Adrenal gland (tissue), 12 donors: ENCODE measurements around the gene NSUN6. TPM values are rescaled to one million over a fixed set of nuclear protein-coding genes. Genes with fewer than 3 reads are reported as not detected.

ENCODE experiments used
- DNase-seq, 7 donors: peaks; one replicate each; pipeline ENCODE4 v3.0.0-alpha.2; 2019 to 2020
- H3K27ac ChIP-seq, 5 donors: fragments of 200-600 bp; sonication (generic) in 4 of 5; 1 replicate in 3 of 5; 2 replicates in 2 of 5; pipeline versions ENCODE4 v1.5.1 to v1.8.0; 2016 to 2020; ENCODE audit warnings: mild to moderate bottlenecking in 1 of 5
- H3K27me3 ChIP-seq: fragments of 200-600 bp; 2 replicates; pipeline ENCODE4 v1.8.0; 2021
- H3K36me3 ChIP-seq, 2 donors: fragments of 200-600 bp; replicated peaks in 1 of 2; 1 replicate in 1 of 2; 2 replicates in 1 of 2; pipeline versions ENCODE4 v1.5.1 to v1.8.0; 2018 to 2022
- H3K4me1 ChIP-seq, 2 donors: fragments of 200-600 bp; replicated peaks in 1 of 2; 1 replicate in 1 of 2; 2 replicates in 1 of 2; pipeline versions ENCODE4 v1.5.1 to v1.8.0; 2018 to 2021
- H3K4me3 ChIP-seq, 4 donors: fragments of 200-600 bp; sonication (generic) in 3 of 4; one replicate each; pipeline ENCODE4 v1.5.1; 2016 to 2018
- H3K9me3 ChIP-seq, 3 donors: fragments of 200-600 bp; sonication (generic) in 1 of 3; replicated peaks in 1 of 3; 1 replicate in 2 of 3; 2 replicates in 1 of 3; pipeline versions ENCODE4 v1.5.1 to v1.8.0; 2016 to 2021
- CTCF ChIP-seq, 6 experiments: fragments of 450-650 bp in 4 of 6; fragments of 200-600 bp in 2 of 6; sonication (generic) in 1 of 6; IDR thresholded peaks; 1 replicate in 5 of 6; 2 replicates in 1 of 6; pipeline versions ENCODE4 v1.5.1 to v1.8.0; 2016 to 2021; ENCODE audit warnings: antibody characterized with exemption in 6 of 6, mild to moderate bottlenecking in 2 of 6, moderate library complexity in 1 of 6
- POLR2A ChIP-seq, 2 donors: fragments of 450-650 bp; IDR thresholded peaks; one replicate each; pipeline ENCODE4 v1.6.1; 2017; ENCODE audit warnings: antibody characterized with exemption in 2 of 2, mild to moderate bottlenecking in 2 of 2, moderate library complexity in 1 of 2
- WGBS, 4 donors: extraction: QIAGEN DNeasy Blood & Tissue Kit in 2 of 4; methylation state at CpG; one replicate each; pipeline versions ENCODE4 v1.1.5 to v1.1.7; 2013 to 2017; 5-methylcytosine and 5-hydroxymethylcytosine counted together
- intact Hi-C, 2 donors: fragments of 100-400 bp; cut with DNase I; formaldehyde crosslinking; loops; one replicate each; pipeline versions ENCODE4 v1.14.1 to v1.15.0; 2022 to 2023
- polyA plus RNA-seq, 3 donors: library from polyadenylated mRNA; stranded (reverse); fragments of 200-250 nt in 2 of 3; fragments of 350-450 nt in 1 of 3; fragmentation: Illumina TruSeq in 1 of 3; extraction: RNeasy Lipid Tissue Mini Kit (QIAGEN cat#74804) in 1 of 3; gene quantifications; one replicate each; pipeline ENCODE4 v1.2.3, GENCODE V29; 2013 to 2014
- total RNA-seq, 9 donors: library from RNA; depleted of rRNA in 4 of 9; stranded (reverse); fragments of >200 nt in 4 of 9; fragments of 120-200 nt in 1 of 9; fragmentation: NEBNext Ultra II Directional in 1 of 9; extraction: Animal tissue kit (Norgen Biotek cat#: 25700) in 1 of 9; gene quantifications; one replicate each; pipeline versions ENCODE4 v1.1.0 to v1.2.4, GENCODE V29; 2013 to 2023
- donor health status: healthy with polysubstance abuse.
- donor health status: Bipolar disorder and iron deficiency.
- donor health status: DM: yes; HTN: yes; CAD: no.
- donor health status: DM: no; HTN: no; CAD: no.
- donor health status: DM: no; HTN: no; CAD: no.
- donor health status: DM: yes; HTN: yes; CAD: no.

The NSUN6 gene
- total and polyA plus RNA-seq, 12 donors, result 5.1 to 33.3 (median 17.4) TPM

- H3K36me3 ChIP-seq, result no peaks in the 10 kb centered on the region
- no peak for DNase-seq
- WGBS, 4 donors, result 76 to 88% (median 84%) methylated on average over 3 of the region's 3 CpGs
- no peak for TF ChIP-seq POLR2A (IDR thresholded peaks at IDR 0.05)
- no peak for TF ChIP-seq CTCF (IDR thresholded peaks at IDR 0.05)
- no peak overlapping the region for H3K27ac ChIP-seq
- H3K4me1 ChIP-seq, result peaks cover 16 to 18% of the 10 kb centered on the region in 2 donors
- intact Hi-C loops, result no loop called here
- no peaks in the 10 kb centered on the region for H3K27me3 ChIP-seq
- H3K9me3 ChIP-seq, result no peaks in the 10 kb centered on the region
- no peak overlapping the region for H3K4me3 ChIP-seq
Measured at GRCh38 chr10:18656724-18657123, 5.3 kb upstream of the NSUN6 start.

GRCh38 chr10:18653112-18653511 lies 1.7 kb upstream of the NSUN6 start:
- TF ChIP-seq CTCF (IDR thresholded peaks at IDR 0.05), result no peak
- TF ChIP-seq POLR2A (IDR thresholded peaks at IDR 0.05), result no peak

GRCh38 chr10:18650404-18650997 lies 886 bp downstream of the NSUN6 start:
- Histone ChIP-seq H3K27me3 (no peaks in the 10 kb centered on the region), H3K4me3 (peak overlapping the region; percentile 34 to 88 (median 66)), H3K27ac (peak overlapping the region in 1 of 5 donors; percentile 93), H3K4me1 (peaks cover 17 to 18% of the 10 kb centered on the region in 2 donors), H3K36me3 (peaks cover 0 to 4% of the 10 kb centered on the region in 2 donors), H3K9me3 (no peaks in the 10 kb centered on the region)
- intact Hi-C loops, result no loop called here
- WGBS, 4 donors, result 7 to 9% (median 8%) methylated on average over 6 of the region's 6 CpGs
- TF ChIP-seq CTCF (IDR thresholded peaks at IDR 0.05) (no peak), POLR2A (IDR thresholded peaks at IDR 0.05) (no peak)
- no peak for DNase-seq

More at GRCh38 chr10:18653112-18653511, 1.7 kb upstream of the NSUN6 start:
- Histone ChIP-seq H3K4me1 (peaks cover 21% of the 10 kb centered on the region in 2 donors), H3K9me3 (no peaks in the 10 kb centered on the region), H3K27ac (no peak overlapping the region), H3K36me3 (no peaks in the 10 kb centered on the region), H3K27me3 (no peaks in the 10 kb centered on the region), H3K4me3 (no peak overlapping the region)
- WGBS, 4 donors, result 89 to 98% (median 94%) methylated on average over 3 of the region's 3 CpGs
- intact Hi-C loops, result no loop called here
- DNase-seq, result no peak

GRCh38 chr10:18649364-18649959 lies 1.9 kb downstream of the NSUN6 start:
- 76 to 84% (median 78%) methylated on average over 7 of the region's 7 CpGs for WGBS, 4 donors
- no peak overlapping the region for H3K27ac ChIP-seq
- peaks cover 0 to 4% of the 10 kb centered on the region in 2 donors for H3K36me3 ChIP-seq
- intact Hi-C loops, result no loop called here
- H3K27me3 ChIP-seq, result no peaks in the 10 kb centered on the region
- no peak for DNase-seq
- no peaks in the 10 kb centered on the region for H3K9me3 ChIP-seq
- peaks cover 17 to 18% of the 10 kb centered on the region in 2 donors for H3K4me1 ChIP-seq
- peak overlapping the region in 1 of 4 donors; percentile 88 for H3K4me3 ChIP-seq
- TF ChIP-seq POLR2A (IDR thresholded peaks at IDR 0.05) (no peak), CTCF (IDR thresholded peaks at IDR 0.05) (no peak)
